ENCODE data around the gene ICE1.
"Not testable (repeated sequence)": the region's sequence is repeated elsewhere in the genome, so short reads cannot be mapped to it uniquely, and the experiment has no call there.

ICE1 gene

DNA sequence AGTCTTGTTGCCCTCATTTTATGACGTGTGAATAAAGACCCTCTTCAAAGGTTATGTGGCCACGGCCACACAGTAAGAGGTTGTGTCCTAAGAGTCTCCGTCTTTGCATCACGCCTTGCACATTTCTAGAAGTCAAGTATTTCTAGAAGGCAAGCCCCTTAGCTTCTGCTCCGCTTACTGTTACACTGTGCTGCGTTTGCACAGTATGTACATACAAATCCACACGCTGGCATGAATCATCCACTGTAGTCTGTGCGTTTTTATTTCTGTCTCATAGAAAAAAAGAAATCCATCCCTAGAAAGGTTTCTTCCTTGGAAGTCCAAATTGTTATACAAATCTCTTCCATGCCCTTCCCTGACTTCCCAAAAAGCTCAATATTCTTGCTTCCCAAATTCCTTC, 21.4 kb upstream of the ICE1 start:
- no peak for DNase-seq

GRCh38 chr5:5403741-5404140, 18.7 kb upstream of the ICE1 start:
- DNase-seq, result no peak

- no peak for DNase-seq
Measured at GRCh38 chr5:5404381-5404780, 18.1 kb upstream of the ICE1 start.

GRCh38 chr5:5405441-5405840, 17.0 kb upstream of the ICE1 start:
- no peak for DNase-seq

GRCh38 chr5:5407924-5408323, 14.6 kb upstream of the ICE1 start:
- no peak for DNase-seq

DNA sequence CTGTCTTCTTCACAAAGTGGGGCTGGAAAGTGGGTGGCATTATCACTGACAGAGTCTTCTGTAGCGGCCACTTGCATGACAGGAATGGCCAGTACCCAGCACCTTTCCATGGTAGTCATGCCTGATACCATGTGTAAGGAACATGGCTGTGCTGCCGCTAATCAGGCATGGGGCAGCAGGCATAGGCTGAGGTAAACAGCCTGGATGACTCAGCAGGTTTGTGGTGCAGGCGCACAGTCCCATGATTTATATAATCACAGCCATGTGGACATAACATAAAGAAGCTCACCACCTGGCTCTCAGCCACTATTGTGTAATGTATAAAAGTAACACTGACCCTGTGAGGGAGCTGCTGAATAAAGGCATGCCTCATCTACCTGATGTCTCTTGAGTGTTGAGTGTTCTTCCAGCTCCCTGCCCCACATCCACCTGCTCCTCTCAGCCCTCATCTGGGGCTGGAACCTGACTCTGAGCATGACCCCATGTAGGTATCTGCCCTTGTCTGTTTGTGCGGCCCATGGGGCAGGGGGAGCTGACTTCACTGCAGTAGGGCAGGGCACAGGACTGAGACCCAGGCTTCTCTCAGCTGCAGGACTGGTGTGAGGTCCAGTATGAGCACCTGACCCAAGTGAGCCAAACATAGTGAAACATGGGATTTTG, 13.2 kb upstream of the ICE1 start:
- DNase-seq, result no peak

DNA sequence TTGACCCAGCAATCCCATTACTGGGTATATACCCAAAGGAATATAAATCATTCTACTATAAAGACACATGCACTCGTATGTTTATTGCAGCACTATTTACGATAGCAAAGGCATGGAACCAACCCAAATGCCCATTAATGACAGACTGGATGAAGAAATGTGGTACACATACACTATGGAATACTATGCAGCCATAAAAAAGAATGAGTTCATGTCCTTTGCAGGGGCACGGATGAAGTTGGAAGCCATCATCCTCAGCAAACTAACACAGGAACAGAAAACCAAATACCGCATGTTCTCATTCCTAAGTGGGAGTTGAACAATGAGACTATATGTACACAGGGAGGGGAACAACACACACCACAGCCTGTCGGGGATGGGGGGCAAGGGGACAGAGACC, 8.6 kb upstream of the ICE1 start:
- not testable (repeated sequence) for DNase-seq

DNA sequence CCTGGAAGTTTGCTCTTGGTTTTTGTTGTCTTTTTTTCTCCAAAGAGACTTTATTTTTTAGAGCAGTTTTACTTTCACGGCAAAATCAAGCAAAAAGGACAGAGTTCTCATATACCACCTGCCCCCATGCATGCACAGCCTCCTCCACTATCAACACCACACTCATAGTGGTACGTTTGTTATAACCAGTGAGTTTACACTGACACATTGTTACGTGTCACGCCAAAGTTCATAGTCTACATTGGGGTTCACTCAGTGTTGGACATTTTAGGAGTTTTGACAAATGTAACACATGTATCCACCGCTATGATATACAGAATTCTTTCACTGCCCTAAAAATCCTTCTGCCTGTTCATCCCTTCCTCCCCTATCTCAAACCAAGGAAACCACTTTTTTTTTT, 7.5 kb upstream of the ICE1 start:
- DNase-seq, result no peak

GRCh38 chr5:5416733-5417132, 5.7 kb upstream of the ICE1 start:
- no peak for DNase-seq

DNA sequence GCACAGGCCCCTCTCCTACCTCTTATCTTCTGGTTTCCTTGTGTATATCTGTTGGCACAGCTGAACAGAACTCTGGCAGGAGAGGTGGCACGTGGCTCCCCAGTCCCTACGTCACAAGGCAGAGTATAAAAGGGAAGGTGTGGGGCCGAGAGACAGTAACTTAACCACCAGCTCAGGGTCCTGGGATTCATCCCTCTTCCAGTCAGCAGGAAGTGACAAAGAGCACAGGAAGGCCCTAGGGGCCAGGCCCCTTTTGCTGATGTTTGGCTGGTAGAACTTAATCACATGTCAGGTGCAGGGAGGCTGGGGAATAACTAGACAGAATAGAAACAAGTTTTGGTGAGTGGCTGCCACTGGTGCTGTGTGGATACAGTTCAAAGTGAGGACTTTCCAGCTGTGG, 4.5 kb upstream of the ICE1 start:
- DNase-seq, result no peak

GRCh38 chr5:5418764-5419163, 3.7 kb upstream of the ICE1 start:
- DNase-seq, result peak; percentile 62

GRCh38 chr5:5419291-5420210, 2.9 kb upstream of the ICE1 start:
- DNase-seq, result peak; percentile 69

- DNase-seq, result no peak
Measured at GRCh38 chr5:5420251-5420650, 2.2 kb upstream of the ICE1 start.

GRCh38 chr5:5421149-5421960, 1.1 kb upstream of the ICE1 start:
- peak; percentile 32 for DNase-seq

DNA sequence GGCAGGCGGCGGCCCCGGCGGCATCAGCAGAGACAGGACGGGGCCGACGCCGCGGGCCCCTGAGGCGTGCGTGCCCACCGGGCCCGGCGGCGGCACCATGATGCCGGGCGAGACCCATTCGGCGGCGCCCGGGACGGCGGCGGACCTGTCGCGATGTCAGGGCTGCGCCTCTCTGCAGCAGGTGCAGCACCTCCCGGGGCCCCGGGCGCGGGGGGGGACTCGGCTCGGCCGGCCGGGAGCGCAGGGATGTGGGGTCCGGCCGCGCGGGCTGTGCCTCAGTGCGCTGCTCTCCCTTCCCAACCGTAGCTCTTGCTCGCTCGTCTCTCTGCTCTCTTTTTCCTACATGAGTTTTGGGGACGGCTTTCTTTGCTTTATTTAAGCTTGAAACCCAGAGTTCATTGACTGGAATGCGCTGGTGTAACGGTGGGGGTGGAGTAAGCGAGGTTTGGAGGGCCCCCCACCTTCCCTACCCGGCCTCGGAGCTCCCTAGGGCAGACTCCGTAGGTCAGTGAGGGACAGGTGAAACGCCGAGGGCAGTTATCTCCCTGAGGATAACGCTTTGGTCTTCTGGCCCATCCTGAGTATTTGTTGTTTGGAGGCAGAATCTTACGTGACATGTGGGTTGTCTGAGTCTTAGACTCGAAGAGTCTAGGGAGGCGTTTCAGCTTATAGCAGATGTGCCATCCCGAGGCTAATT, 490 bp downstream of the ICE1 start:
- DNase-seq, result no peak

GRCh38 chr5:5423586-5423985, 1.1 kb downstream of the ICE1 start:
- DNase-seq, result no peak

GRCh38 chr5:5424736-5425135, 2.3 kb downstream of the ICE1 start:
- no peak for DNase-seq

DNA sequence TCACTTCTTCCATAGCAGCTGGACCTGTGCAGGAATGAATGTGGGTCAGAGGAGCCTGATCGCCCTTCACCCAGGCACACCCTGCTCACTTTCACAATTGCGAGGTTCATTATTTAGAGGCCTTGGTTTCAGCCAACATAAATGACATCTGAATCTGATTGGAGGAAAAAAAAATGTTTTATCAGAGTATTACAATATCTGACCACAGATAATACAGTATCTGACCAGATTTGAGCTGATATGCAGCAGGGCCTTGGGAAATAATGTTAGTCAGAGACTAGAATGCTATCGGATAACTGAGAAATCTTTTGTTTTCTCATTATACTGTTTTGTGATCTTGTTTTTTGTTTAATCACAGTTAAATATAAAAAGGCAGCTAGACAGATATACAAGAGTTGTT, 7.7 kb downstream of the ICE1 start:
- DNase-seq, result no peak

DNA sequence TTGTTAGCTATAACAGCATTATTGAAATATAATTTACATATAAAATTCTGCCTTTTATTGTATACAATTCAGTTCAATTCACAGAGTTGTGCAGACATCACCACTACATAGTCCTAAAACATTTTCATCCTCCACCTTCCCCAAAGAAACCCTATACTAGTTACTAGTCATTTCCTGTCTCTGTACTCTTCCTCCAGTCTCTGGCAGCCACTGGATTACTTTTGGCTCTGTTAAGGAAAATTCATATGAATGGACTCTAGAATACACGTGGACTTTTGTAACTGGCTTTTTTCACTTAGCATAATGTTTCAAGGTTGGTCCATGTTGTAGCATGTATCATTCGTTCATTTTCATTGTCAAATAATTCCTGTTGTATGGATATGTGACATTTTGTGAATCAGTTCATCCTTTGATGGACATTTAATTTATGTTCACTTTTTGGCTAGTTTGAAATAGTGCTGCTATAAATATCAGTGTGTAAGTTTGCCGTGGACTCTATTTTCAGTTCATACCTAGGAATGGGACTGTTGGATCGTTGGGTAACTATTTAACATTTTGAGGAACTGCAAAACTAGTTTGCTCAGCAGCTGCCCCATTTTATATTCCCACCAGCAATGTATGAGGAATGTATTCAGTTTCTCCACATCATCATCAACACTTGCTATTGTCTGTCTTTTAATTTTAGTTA, 9.7 kb downstream of the ICE1 start:
- DNase-seq, result no peak

DNA sequence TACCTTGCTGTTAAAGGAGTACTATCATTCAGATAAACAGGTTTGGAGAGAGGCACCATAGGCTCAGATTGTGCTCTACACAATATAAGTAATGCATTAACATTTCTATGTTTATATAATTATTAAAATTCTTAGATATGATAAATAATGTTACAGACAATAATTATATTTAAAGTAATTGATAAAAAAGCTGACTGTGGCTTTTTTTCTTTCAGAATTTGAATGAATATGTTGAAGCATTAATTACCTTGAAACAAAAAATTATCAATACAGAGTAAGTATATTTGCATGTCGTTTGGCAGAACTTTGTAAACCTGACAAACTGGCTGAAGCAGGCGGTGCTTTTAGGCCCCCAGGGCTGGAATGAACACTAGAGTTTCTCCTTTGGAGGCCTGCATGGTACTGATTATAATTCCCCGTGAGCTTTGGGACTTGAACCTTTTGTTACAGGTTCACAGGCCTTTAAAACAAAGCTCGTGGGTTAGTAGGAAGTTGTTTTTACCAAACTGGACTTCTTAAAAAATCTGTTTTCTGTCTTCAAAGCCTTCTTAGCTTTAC, 13.8 kb downstream of the ICE1 start:
- no peak for DNase-seq

DNA sequence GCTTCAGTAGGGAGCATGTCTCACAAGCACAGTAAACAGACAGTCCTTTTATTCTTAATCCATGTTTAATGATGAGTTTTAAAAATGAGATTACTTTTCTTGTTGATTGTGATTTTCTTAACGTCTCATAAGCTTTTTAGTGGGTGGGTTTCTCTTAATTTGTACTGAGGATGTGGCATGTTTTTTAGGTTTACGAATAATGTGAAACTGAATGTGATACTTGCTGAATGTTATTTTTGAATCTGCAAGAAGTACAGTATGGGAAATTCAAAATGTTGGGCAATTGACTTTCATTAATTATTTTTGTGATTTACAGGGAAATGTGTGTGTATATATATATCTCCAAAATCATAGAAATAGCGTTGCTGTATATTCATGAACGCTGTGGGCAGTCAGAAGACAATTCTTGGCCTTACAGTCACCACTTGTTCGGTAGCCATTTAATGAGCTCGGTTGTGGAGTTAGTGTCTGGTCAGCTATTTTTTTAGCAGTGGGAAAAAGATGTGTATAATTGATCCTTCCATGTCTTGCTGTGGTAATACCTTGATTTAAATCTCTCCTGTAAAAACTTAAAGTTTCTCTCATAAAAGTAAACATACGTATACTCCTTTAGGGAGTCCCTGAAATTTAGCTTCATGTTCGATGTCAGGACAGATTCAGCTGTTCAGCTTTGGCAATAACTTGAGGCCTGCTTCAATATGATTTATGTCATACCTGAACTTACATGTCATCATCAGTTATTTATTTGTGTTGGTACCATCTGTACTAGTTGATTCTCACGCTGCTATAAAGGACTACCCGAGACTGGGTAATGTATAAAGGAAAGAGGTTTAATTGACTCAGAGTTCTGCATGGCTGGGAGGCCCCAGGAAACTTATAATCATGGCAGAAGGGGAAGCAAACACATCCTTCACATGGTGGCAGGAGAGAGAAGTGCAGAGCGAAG, 15.0 kb downstream of the ICE1 start:
- no peak for DNase-seq

All from DMS79 treated with DMSO at 0.1 percent for 48 hours (cell line).